IPS-20b (cell line): ENCODE data around the gene TENM3.

Source experiments
- H3K27ac ChIP-seq: one replicate; pipeline ENCODE4 v1.5.1; 2013; ENCODE audit warnings: low read length
- H3K27me3 ChIP-seq: 2 replicates; pipeline ENCODE4 v1.6.1; 2013; ENCODE audit warnings: mild to moderate bottlenecking, low read length, inconsistent platforms; ENCODE audit not compliant: insufficient read depth
- H3K36me3 ChIP-seq: 2 replicates; pipeline ENCODE4 v1.6.1; 2013; ENCODE audit warnings: low read depth, mild to moderate bottlenecking, inconsistent platforms, low read length, moderate library complexity; ENCODE audit not compliant: insufficient read depth
- H3K4me1 ChIP-seq: 2 replicates; pipeline ENCODE4 v1.6.1; 2013; ENCODE audit warnings: mild to moderate bottlenecking, control low read depth, inconsistent platforms, low read length, moderate library complexity; ENCODE audit not compliant: insufficient read depth
- H3K4me3 ChIP-seq: 2 replicates; pipeline ENCODE4 v1.5.1; 2013; ENCODE audit warnings: mild to moderate bottlenecking, low read length, inconsistent platforms
- H3K9ac ChIP-seq: 2 replicates; pipeline ENCODE4 v1.6.1; 2013; ENCODE audit warnings: low read depth, mild to moderate bottlenecking, inconsistent platforms, low read length, moderate library complexity
- H3K9me3 ChIP-seq: 2 replicates; pipeline ENCODE4 v1.6.1; 2013; ENCODE audit warnings: mild to moderate bottlenecking, low read depth, low read length, inconsistent platforms; ENCODE audit not compliant: insufficient read depth

Gene TENM3

DNA sequence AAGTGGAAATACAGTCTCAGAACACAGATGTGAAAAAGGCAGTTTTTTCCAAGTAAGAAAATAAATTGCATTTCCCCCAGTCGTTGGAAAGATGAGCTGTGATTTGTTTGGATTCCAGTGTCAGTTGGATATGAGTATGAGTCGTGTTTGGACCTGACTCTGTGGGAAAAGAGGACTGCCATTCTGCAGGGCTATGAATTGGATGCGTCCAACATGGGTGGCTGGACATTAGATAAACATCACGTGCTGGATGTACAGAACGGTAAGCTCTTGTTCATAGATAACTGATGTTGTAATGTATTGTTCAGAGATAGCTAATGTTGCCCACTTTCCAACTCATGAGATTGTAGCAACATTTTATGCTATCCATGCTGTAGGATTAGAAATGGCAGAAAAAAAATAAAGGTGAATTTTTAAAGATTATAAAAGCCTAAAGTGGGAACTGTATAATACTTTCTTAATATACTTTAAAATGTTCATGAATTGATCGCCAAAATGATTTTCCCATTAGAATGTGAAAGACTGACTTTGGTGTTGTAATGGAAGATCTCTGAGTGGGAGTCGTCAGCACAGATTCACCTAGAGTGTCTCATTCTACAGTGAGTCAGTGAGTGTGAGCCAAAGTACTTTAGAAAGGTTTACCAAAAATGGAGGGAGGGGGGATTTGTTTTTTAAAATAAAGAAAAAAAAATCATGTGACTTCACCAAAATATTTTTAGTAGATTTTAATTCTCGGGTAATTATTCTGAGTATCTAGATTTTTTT is 495.3 kb downstream of the TENM3 start:
- no peak overlapping the region for H3K27ac ChIP-seq
- H3K27me3 ChIP-seq, result no peaks in the 10 kb centered on the region
- no peaks in the 10 kb centered on the region for H3K9me3 ChIP-seq
- H3K4me1 ChIP-seq, result no peaks in the 10 kb centered on the region
- peaks cover 30% of the 10 kb centered on the region for H3K36me3 ChIP-seq
- H3K9ac ChIP-seq, result no peak overlapping the region
- H3K4me3 ChIP-seq, result no peak overlapping the region

- Histone ChIP-seq H3K9me3 (no peaks in the 10 kb centered on the region), H3K4me3 (no peak overlapping the region), H3K27me3 (no peaks in the 10 kb centered on the region), H3K4me1 (no peaks in the 10 kb centered on the region), H3K36me3 (peaks cover 24% of the 10 kb centered on the region), H3K27ac (no peak overlapping the region), H3K9ac (no peak overlapping the region)
Measured at GRCh38 chr4:182740256-182740655, 497.1 kb downstream of the TENM3 start.

DNA sequence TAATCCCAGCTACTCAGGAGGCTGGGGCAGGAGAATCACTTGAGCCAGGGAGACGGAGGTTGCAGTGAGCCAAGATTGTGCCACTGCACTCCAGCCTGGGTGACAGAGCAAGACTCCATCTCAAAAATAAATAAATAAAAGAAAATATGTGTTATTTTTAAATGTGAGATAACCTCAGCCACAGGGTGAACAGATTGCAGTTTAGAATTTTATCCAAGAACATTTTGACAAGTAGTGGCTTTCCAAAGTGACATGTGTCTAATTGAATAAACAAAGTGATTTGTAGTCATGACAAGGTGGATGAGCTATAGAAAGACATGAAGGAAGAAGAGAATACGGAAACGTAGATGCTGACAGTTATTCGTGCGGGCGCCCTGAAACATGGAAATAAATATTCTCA is 497.9 kb downstream of the TENM3 start:
- H3K27ac ChIP-seq, result no peak overlapping the region
- peaks cover 24% of the 10 kb centered on the region for H3K36me3 ChIP-seq
- no peak overlapping the region for H3K9ac ChIP-seq

DNA sequence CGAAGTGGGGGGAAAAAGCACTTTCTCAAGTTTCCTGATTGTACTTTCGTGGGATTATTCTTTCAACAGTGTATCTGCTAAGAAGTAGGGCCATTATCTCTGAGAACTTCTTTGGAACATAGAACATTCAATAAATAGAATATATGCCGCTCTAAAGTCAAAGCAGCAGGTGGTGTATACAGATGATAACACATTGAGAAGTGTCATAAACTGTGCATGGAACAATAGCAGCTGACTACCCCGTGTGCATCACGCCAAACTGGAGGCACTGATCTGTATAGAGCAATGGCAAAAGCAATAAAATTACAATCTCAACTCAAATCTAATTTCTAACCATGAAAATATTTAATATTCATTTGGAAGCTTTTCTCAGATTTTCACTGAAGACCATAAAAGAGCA is 498.7 kb downstream of the TENM3 start:
- Histone ChIP-seq H3K4me3 (no peak overlapping the region), H3K4me1 (no peaks in the 10 kb centered on the region), H3K36me3 (peaks cover 21% of the 10 kb centered on the region), H3K27ac (no peak overlapping the region), H3K9me3 (no peaks in the 10 kb centered on the region), H3K27me3 (no peaks in the 10 kb centered on the region), H3K9ac (no peak overlapping the region)

More for the DNA sequence above, 497.9 kb downstream of the TENM3 start:
- no peak overlapping the region for H3K4me3 ChIP-seq
- no peaks in the 10 kb centered on the region for H3K9me3 ChIP-seq
- no peaks in the 10 kb centered on the region for H3K27me3 ChIP-seq
- H3K4me1 ChIP-seq, result no peaks in the 10 kb centered on the region

GRCh38 chr4:182743815-182744214 is 500.6 kb downstream of the TENM3 start:
- no peaks in the 10 kb centered on the region for H3K4me1 ChIP-seq
- no peak overlapping the region for H3K27ac ChIP-seq
- no peak overlapping the region for H3K4me3 ChIP-seq
- H3K9ac ChIP-seq, result no peak overlapping the region
- H3K9me3 ChIP-seq, result no peaks in the 10 kb centered on the region
- peaks cover 13% of the 10 kb centered on the region for H3K36me3 ChIP-seq
- H3K27me3 ChIP-seq, result no peaks in the 10 kb centered on the region

GRCh38 chr4:182745237-182745636 is 502.0 kb downstream of the TENM3 start:
- H3K27ac ChIP-seq, result no peak overlapping the region

DNA sequence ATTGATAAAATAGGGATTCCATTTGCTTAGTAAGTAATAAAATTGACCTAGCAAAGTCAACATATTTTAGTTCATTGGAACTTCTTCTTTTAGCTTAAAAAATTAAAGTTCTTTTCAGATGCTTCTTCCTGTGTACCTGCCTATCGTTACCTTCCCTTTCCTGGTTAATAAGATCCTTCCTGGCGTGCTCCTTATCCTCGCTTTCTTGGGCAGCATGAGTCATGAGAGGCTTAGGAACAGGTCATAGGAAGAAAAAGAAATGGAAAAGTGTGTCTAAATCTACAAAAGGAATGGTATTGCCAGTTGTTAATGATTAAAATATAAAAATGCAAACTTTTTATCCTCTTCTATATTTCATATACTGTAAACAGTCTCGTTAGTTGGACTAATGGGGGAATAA is 503.7 kb downstream of the TENM3 start:
- Histone ChIP-seq H3K36me3 (peaks cover 10% of the 10 kb centered on the region), H3K4me3 (no peak overlapping the region), H3K4me1 (no peaks in the 10 kb centered on the region), H3K9me3 (no peaks in the 10 kb centered on the region), H3K9ac (no peak overlapping the region), H3K27me3 (no peaks in the 10 kb centered on the region), H3K27ac (no peak overlapping the region)

More at GRCh38 chr4:182745237-182745636, 502.0 kb downstream of the TENM3 start:
- no peaks in the 10 kb centered on the region for H3K4me1 ChIP-seq
- no peak overlapping the region for H3K4me3 ChIP-seq
- no peaks in the 10 kb centered on the region for H3K27me3 ChIP-seq
- no peak overlapping the region for H3K9ac ChIP-seq
- peaks cover 10% of the 10 kb centered on the region for H3K36me3 ChIP-seq
- no peaks in the 10 kb centered on the region for H3K9me3 ChIP-seq

DNA sequence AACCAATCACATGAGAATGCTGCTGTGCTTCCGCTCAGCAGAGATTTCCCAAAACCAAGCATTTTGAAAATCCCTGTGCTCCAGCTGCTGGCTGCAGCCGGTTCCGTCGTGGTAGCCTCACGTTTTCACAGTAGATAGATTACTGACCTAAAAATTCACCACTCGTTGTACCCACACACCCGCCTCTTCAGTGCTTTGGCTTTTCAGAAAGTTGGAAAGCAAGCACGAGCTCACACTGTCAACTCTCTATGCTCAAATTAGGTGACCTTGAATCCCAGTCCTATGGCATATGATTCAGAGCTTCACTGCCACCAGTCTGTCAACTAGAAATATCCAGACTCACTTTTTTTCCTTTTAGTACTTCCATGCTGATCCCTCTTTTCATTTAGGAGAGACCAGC is 505.1 kb downstream of the TENM3 start:
- Histone ChIP-seq H3K4me1 (peaks cover 7% of the 10 kb centered on the region; the same call in 1 of the 2 replicates), H3K36me3 (peaks cover 5% of the 10 kb centered on the region), H3K4me3 (no peak overlapping the region), H3K27me3 (no peaks in the 10 kb centered on the region), H3K9ac (no peak overlapping the region), H3K9me3 (no peaks in the 10 kb centered on the region), H3K27ac (no peak overlapping the region)

- H3K27ac ChIP-seq, result no peak overlapping the region
- no peak overlapping the region for H3K4me3 ChIP-seq
- peaks cover 8% of the 10 kb centered on the region for H3K36me3 ChIP-seq
- H3K9me3 ChIP-seq, result no peaks in the 10 kb centered on the region
- H3K9ac ChIP-seq, result no peak overlapping the region
- H3K4me1 ChIP-seq, result peaks cover 7% of the 10 kb centered on the region; the same call in 1 of the 2 replicates
- no peaks in the 10 kb centered on the region for H3K27me3 ChIP-seq
Measured at GRCh38 chr4:182748949-182749348, 505.7 kb downstream of the TENM3 start.

DNA sequence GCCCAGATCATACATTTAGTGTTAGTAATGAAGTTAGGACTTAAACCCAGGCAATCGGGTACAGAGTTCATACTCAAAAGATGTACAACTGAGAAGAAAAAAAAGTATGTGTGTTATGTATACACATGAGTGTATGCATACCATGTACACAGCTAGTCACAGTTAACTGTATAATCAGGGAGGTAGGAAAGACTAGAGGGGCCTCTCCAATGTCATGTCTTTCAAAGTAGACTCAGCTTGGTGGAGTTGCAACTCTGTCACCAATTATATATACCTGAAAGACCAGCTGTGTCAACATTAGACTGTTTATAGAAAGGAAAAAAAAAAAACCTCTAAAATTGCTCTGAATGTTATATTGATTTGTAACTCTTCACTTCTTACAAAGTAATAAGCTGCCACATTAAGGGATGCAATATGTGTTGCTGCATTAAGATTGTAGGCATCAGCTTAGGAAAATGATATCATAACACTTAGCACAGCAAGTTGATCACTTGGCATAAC is 506.5 kb downstream of the TENM3 start:
- no peak overlapping the region for H3K9ac ChIP-seq
- peaks cover 15% of the 10 kb centered on the region for H3K36me3 ChIP-seq
- H3K9me3 ChIP-seq, result no peaks in the 10 kb centered on the region
- H3K27me3 ChIP-seq, result no peaks in the 10 kb centered on the region
- H3K4me1 ChIP-seq, result peaks cover 7% of the 10 kb centered on the region; the same call in 1 of the 2 replicates
- no peak overlapping the region for H3K4me3 ChIP-seq
- no peak overlapping the region for H3K27ac ChIP-seq

- H3K36me3 ChIP-seq, result peaks cover 29% of the 10 kb centered on the region
- no peak overlapping the region for H3K4me3 ChIP-seq
- H3K9me3 ChIP-seq, result no peaks in the 10 kb centered on the region
- peaks cover 9% of the 10 kb centered on the region; the same call in 1 of the 2 replicates for H3K4me1 ChIP-seq
- no peaks in the 10 kb centered on the region for H3K27me3 ChIP-seq
- H3K27ac ChIP-seq, result no peak overlapping the region
- 0 out of 2 replicates have a peak overlapping the region, but pooled peaks have one; percentile 21 for H3K9ac ChIP-seq
Measured at GRCh38 chr4:182752158-182752910, 509.1 kb downstream of the TENM3 start.

DNA sequence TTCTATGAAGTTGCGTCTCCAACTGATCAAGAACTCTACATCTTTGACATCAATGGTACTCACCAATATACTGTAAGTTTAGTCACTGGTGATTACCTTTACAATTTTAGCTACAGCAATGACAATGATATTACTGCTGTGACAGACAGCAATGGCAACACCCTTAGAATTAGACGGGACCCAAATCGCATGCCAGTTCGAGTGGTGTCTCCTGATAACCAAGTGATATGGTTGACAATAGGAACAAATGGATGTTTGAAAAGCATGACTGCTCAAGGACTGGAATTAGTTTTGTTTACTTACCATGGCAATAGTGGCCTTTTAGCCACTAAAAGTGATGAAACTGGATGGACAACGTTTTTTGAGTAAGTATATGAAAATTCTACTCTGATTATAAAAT is 511.7 kb downstream of the TENM3 start:
- Histone ChIP-seq H3K36me3 (peaks cover 29% of the 10 kb centered on the region), H3K4me1 (peaks cover 23% of the 10 kb centered on the region), H3K27me3 (no peaks in the 10 kb centered on the region), H3K4me3 (no peak overlapping the region), H3K9ac (no peak overlapping the region), H3K27ac (no peak overlapping the region), H3K9me3 (no peaks in the 10 kb centered on the region)
